Middle frontal gyrus (tissue), 1 donor: ENCODE results near the gene FOXA3.
"Not testable (repeated sequence)": the region's sequence is repeated elsewhere in the genome, so short reads cannot be mapped to it uniquely, and the experiment has no call there.

Experiments
- DNase-seq: peaks from one replicate; pipeline ENCODE4 v3.0.0-alpha.2; 2015; ENCODE audit warnings: low spot score; ENCODE audit errors: extremely low spot score

The FOXA3 gene

DNA sequence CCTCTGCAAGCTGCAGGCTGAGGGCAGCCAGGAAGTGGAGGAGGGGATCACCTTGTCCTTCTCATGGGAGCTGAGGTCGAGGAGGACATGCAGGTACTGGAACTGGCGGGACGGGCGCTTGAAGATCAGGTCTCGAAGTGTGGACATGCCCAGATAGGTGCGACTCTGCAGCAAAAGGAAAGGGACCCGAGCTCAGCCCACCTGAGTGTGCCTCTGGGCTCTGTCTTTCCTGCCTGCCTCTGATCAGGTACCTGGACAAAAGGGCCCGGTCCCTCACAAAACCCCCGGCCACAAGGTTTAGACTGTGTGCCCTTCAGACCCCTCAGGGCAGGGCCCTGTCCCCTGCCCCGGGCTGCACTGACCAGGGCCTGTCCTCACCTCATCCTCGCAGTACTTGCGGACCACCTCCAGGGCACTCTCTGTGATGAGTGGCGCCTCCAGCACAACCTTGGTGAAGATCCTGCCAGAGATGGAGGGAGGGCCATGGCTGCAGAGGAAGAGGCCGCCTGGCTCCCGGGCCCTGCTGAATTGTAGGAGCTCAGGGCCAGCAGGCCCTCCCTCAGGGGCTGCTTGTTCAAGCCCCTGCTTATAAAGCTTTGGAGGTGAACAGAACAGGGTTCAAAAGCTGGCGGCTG is 36.5 kb upstream of the FOXA3 start:
- no peak for DNase-seq

DNA sequence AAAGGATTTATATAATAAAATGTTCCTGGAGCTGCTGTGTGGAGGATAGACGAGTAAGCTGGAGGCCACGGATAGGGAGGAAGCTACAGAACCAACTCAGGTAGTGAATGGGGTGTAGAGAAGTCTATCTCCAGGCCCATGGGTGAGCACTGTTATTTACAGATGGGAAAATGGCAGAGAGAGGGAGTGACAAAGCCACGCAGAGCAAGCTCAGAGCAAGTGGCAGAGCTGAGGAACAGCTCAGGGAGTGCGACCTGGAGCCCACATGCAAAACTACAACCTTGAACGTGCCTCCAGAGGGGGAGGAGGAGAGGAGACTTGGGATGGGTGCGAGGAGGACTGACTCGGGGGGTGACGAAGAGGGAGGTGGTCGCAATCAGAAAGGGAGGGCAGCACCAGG is 35.6 kb upstream of the FOXA3 start:
- no peak for DNase-seq

DNA sequence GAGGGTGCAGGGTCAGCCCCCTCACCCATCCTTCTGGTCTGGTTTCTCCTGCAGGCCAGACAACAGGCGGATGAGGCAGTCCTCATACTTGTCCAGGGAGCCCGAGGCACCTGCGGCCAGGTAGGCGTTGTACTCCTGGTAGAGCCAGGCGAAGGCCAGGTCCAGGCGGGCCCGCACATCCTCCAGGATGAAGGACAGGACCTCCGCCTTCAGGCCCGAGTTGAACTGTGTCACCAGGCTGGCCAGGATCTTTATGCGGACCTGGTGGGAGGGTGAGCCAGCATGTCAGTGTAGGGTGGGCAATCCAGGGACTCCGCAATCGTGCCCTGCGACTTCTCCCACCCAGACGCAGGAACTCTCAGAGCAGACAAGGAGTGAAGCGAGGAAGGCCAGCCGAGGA is 35.2 kb upstream of the FOXA3 start:
- no peak for DNase-seq

DNA sequence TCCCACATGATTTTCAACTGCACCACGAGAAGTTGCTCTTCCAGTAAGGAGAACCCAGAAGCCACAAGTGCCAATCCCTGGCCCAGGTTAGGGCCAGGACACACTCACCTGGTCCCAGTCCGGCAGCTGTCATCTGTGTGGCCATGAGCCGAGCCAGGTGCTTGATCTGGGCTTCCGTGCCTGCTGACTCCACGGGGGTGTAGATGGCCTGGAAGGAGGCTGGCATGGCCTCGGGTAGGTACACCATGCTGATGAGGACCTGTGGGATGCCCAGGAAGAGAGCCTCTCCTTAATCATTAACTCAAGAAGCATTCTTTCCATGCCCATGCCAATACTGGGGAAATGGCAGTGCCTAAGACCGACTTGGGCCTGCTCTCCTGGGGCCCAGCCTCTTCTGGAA is 29.2 kb upstream of the FOXA3 start:
- no peak for DNase-seq

DNA sequence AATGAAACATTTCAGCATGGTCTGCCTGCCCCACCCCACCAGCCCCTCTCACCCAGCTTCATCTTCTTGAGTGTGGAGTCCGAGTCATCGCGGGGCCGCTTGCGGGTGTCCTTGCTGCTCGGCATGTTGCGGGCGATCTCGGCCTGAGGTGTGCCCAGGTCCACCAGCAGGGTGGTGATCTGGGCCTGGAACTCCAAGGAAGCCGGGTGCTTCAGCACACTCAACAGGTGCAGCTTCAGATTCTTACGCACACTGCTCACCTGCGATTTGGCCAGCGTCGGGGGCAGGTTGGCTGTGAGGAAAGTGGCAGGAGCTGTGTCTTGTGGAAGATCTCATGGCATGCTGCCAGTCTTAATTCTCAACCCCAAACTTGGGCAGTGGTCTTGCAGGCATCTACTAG is 21.9 kb upstream of the FOXA3 start:
- DNase-seq: no peak

DNA sequence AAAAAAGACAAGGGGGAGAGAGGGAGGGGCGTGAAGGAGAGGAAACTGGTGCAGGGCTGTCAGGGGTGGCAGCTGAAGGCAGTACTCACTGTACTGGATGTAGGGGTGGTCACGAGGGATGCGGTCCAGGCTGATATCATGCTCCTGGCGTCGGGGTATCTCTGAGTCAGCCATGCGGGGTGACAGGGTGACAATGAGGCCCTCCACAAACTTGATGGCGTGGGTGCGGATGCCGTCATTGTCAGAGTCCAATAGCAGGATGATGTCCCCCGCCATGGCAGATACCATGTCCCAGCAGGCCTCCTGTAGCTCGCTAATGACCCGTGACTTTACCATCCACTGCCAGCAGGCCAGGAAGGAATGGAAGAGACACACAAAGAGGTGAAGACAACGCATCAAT is 16.5 kb upstream of the FOXA3 start:
- DNase-seq: no peak

DNA sequence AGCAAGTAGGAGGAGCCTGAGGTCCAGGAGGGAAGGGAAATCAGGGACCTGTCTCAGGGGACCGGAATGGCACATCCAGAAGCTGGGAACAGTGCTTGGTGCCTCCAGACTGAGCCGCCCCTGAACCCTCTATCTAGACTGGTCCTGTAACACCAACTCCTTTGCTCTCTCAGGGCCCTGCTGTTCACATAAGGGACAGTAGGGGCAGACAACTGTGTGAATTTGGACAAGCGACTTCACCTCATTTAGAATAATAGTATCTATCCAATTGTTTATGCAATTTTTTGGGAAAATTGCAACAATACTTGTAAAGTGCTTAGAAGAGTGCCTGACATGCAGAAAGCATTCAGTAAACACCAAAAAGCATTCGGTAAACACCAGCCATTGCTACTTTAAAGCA is 15.2 kb upstream of the FOXA3 start:
- no peak for DNase-seq

DNA sequence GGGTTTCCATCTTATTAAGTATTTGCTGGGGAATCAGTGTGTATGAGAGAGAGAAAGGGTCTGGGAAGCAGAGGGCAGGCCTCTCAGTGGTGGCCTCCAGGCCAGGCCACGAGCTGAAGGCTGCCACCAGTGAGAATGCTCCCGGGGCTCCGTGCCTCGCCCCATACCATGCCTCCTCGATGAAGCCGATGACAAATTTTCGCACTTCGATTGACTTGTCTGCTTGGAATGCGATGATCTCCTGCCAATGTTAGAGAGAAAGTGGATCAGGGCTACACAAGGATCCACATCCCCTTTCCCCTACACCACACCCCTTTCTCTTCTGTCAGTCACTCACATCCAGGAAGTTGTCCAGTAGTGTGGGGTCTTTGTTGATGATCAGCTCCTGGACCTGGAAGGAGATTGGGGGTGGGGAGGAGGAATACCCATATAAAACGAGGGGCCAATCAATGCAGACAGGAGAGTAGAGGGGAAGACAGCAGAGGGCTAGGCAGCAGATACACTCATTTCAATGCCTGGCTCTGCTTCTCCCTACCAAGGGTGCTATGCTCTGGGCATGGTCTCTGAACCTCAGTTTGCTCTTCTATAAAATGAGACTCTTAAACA is 11.9 kb upstream of the FOXA3 start:
- DNase-seq: no peak

DNA sequence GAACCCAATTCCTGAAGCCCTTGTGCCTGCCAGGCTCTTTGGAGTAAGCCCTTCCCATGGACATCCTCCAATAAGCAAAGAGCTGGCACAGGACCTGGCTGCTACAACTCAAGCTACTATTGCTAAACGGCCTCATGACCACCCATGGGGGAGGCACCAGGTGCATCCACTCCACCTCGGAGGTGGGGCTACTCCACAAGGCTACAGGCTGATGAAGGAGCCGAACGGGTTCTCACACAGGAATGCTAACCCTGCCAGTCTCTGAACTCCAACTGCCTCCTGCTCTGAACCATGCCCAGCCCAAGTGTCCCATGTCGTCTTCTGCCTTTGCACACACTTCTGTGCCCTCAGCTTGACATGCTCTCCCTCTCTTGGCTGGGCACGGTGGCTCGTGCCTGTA is 11.1 kb upstream of the FOXA3 start:
- DNase-seq: no peak

DNA sequence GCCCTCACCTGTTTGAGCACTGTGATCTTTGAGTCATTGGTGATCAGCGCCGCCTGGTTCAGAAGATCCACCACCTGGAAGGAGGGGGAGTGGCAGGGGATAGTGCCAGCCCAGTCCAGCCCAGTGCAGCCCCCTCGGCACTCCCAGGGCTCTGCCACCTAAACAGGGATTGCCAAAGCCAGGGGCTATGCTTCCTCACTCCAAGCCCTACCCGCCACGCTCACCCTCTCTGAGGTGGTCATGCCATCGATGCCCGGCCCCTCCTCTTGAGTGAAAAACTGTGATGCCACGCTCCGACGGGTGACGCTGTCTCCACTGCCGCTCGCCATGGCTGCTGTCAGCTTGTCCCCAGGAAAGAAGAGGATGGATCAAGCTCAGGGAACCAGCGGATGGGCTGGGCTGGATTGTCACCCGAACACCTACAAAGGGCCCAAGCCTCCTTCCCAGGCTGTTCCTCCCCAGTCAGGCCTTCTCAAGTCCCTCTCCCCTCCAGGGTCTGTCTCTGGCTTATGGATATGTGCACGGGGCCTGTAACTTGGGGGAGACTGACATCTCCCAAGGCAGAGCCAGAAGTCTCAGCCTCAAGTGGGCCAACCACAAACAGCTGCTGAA is 9.9 kb upstream of the FOXA3 start:
- DNase-seq: no peak

DNA sequence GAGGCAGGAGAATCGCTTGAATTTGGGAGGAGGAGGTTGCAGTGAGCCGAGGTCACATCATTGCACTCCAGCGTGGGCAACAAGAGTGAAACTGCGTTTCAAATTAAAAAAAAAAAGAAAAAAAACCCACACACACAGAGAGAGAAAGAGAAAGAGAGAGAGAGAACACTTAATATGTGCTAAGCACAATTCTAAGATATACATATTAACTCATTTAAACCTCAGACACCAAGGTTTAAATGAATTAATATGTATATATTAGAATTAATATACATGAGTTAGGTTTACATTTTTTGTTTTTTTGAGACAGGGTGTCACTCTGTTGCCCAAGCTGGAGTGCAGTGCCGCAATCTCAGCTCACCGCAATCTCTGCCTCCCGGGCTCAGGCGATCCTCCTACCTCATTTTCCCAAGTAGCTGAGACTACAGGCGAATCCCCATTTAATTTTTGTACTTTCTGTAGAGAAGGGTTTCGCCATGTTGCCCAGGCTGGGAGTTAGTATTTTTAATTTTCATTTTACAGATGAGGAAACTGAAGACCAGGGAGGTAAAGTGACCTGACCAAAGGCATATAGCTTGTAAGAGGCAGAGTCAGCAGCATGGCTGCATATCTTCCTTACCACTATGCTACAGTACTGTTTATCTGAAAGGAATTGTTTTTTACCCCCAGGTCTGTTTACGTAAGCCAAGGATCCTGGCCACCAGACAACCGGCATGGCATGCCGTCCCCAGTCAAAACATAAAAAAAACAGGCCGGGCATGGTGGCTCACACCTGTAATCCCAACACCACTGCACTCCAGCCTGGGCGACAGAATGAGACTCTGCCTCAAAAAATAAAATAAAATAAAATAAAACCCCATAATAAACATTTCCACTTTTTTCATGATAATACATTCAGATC is 3.5 kb upstream of the FOXA3 start:
- DNase-seq: no peak

DNA sequence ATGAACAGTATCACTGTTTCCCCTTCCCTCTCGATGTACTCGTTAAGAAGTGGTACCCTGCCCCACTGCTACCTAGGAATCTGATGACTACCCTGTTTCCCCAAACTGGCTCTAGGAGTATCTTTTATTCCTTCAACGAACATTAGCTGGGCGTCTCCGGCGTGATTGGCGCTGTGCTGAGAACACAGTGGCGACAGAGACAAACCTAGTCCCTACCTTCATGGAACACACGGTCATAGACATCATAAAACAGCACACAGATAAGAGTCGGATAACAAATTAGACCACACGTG is 1.9 kb upstream of the FOXA3 start:
- DNase-seq: no peak

DNA sequence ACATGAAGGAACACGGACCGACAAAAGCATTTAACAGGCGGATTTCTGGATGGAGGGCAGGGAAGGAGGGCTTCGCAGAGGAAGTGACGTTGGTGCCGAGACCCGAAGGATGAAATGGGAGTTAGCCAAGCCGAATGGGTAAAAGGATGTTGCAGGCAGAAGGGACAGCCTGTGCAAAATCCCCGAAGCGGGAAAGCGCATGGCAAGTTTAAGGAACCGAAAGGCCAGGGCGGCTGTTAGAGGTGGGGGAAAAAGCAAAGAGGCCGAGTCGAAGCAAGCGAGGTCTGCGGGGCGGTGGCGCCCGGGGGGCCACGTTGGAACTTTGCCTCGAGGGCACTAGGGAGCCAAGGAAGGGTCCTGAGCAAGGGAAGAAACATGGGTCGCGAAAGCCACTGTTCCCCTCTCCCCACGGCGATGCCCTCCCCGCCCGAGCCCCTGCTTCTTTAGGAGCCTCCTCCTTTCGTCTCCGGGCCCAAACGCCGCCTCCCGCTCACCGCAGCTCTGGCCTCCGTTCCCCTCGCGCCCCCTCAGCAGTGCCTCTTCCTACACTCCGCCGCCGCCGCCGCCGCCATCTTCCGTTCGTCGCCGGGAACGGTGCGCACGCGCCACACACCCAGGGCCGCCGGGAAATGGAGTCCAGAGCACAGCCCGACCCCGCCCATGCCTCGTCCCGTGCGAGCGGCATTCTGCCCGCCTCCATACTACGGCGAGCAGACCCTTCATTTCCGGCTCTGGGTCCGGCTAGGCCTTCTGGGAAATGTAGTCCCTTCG is 1.4 kb upstream of the FOXA3 start, which contains the start of gene SYMPK:
SYMPK (minus strand) TSS at position 584 of the 771 bp plus-strand sequence. CDS start 8,652 bp downstream, outside the sequence.
- DNase-seq: peak; percentile 98

DNA sequence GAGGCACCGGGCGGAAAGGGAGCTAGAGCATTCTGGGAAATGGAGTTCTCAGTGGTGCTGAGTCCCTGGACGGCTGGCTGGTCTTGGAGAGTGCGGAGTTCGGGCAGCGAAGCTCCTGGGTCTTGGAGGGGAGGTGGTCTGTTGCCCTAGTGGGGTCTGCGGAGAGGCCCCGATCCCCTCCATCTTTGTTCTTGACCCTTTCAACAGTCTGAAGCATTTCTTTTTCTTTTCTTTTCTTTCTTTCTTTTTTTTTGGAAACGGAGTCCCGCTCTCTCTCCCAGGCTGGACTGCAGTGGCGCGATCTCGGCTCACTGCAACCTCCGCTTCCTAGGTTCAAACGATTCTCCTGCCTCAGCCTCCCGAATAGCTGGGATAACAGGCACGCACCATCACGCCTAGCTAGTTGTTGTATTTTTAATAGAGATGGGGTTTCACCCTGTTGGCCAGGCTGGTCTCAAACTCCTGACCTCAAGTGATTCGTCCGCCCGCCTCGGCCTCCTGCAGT is 739 bp upstream of the FOXA3 start:
- DNase-seq: no peak

DNA sequence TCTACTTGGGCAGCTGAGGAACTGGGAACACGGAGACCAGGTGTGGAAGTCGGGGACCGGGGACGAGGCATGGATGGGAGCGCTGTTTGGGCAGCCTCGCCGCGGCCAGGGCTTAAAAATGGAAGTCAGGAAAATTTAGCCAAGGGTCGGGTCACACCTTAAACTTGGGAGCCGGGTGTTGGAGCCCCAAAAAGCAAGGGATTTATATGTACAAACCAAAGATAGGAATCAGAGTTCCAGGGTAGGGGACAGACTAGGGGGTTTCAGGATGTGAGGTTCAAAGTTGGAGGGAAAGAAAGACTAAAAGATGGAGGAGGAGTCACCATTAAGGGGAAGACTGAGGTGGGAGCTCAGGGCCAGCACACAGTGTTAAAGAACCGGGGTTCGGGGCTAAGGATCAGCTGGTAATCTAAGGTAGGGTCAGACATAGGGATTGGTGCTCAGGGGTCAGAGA is 530 bp downstream of the FOXA3 start:
- no peak for DNase-seq

DNA sequence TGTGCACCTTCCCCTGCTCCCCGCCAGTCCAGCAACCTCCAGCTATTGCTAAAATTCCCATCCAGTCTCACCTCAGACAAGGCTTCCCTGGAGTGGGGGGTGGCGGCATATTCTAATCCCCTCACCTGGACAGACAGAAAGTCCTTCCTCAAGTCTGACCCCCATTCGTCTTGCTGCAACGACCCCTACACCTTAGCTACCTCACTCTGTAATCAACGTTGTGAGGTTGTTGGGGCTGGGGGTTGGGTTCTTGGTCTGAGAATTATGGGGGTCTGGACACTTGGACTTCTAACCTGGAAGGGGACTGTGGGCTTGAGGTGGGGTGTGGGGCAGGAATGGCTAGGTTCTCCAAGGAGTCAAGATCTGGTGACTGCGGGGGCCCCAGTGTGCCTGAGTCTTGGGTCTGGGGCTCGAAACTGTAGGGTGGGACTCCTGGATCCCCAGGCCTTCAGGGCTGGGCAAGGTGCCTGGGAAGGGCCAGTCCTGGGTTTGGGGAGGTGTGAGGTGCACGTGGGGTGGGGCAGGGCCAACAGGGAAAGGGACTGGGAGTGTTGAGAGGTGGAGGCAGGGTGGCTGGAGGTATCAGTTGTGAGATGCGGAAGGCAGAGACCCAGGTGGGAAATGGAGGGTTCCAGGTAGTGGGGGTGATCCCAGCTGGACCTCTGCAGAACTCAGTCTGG is 1.3 kb downstream of the FOXA3 start:
- no peak for DNase-seq

DNA sequence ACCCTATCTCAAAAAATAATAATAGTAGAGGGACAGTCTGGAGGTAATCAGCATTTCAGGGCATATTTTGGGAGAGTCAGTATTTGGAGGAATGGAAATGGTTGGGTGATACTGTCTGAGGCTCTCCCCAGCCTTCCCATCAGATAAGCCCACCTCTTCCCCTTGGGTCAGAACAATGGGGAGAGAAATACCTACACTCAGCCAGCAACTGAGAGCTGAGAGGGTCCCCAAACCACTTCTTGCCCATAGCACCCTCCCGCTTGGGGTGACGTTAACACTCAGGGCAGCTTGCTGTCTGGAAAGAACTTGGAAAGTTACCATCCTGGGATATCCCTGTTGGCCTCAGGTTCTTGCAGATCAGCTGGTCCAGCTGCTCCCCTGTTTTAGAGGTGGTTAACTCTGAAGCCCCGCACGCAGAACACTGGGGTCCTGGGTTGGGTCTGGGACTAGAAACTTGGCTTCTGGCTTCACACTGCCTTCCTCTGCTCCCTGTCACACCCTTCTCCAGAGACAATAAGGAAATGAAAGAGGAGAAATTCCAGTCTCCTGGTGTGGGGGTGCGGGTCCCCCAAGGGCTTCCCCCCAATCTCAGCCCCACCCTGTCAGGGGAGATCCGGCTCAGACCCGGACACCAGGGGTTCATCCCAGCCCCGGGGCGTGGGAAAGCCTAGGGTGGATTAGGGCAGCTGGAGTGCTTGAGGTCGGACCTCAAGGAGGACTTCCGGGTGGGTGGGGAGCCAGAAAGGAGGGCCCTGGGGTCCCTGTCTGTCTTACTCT is 2.5 kb downstream of the FOXA3 start:
- DNase-seq: no peak

DNA sequence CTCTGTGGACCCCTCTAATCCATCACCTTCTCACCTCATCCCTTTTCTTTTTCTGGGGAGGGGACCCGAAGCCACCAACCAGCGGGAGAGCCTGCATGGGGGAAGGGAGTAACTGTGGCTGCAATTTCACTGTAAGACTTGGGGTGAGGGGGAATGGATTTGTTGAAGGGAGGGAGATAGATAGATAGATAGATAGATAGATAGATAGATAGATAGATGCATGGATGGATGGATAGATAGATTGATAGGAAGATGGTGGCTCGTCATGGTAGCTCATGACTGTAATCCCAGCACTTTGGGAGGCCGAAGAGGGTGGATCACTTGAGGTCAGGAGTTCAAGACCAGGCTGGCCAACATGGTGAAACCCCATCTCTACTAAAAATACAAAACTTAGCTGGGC is 3.1 kb downstream of the FOXA3 start:
- not testable (repeated sequence) for DNase-seq

DNA sequence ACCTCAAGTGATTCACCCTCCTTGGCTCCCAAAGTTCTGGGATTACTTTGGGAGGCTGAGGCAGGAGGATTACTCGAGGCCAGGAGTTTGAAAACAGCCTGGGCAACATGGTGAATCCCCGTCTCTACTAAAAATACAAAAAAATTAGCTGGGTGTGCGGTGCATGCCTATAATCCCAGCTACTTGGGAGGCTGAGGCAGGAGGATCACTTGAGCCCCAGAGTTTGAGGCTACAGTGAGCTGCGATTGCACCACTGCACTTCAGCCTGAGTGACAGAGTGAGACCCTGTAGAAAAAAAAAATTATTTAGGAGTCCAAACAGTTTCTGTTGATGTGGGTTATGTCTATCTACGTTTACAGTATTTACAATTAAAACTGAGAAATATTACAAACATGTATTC is 6.7 kb downstream of the FOXA3 start:
- no peak for DNase-seq
